HG03354 (cell line): ENCODE measurements around the gene FAM25G.

Source experiments
- ATAC-seq: cut with Tn5 transposase; IDR thresholded peaks from one replicate; pipeline ENCODE4 v1.9.1; 2021; ENCODE audit warnings: mild to moderate bottlenecking; ENCODE audit not compliant: unreplicated experiment, poor library complexity, severe bottlenecking

Gene FAM25G

DNA sequence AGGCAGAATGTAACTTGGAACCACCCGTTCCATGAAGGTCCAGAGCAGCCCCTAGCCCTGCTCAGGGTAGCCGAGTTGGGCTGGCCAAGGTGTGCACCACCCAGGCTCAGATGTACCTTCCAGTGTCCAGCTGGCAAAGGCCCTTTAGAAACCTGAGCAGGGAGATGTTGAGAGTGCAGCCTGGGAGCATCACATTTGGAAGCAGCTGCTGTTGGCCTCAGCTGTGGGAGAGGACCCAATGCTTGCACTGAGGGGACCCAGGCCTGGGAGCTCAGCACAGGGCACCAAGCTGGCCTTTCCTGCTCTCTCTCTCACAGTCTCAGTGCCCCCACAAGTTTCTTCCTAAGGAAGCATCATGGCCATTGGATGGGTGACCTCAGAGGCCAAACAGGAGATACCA lies 41.1 kb downstream of the FAM25G start:
- ATAC-seq = no peak

DNA sequence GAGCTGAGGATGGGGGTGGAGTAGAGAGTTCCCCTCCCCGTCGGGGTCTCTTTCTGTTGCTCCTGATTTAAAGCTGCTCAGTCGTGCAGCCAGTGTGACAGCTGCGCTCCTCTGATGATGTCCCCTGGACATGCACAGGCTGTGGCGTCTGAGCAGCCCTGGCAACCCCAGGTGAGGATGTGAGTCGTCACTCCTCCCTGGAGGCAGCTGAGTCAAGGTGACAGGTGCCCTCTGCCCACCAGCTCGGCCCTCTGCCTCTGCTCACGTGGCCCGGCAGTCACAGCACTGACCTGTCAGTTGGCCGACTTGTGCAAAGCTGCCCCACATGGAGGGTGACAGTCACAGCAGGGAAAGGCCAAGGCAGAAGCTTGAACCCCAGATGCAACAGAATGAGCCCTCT lies 41.5 kb downstream of the FAM25G start:
- ATAC-seq = no peak

- no peak for ATAC-seq
Measured at GRCh38 chr10:47449102-47449978, 42.2 kb downstream of the FAM25G start.

- ATAC-seq = no peak
Measured at GRCh38 chr10:47447705-47448104, 43.8 kb downstream of the FAM25G start.

DNA sequence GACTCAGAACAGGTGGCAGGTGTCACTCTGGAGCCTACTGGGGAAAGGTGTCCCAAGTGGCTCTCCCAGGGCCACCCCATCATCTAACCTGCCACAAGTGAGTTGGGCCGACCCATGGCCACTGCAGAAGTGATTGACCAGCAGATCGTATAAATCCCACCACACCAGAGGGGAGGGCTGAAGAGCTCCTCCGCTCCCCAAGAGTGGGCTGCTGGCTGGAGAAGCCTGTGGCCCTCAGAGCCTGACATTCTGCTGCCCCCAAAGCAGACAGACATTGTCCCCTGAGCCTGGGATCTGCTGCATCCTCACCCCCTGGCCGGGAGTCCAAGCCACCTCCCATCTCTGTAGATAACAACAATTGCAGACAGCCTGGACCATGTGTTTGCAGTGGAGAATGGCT lies 44.3 kb downstream of the FAM25G start:
- no peak for ATAC-seq

GRCh38 chr10:47445720-47446119 lies 45.8 kb downstream of the FAM25G start:
- ATAC-seq = no peak

GRCh38 chr10:47444047-47444446 lies 47.5 kb downstream of the FAM25G start:
- ATAC-seq = no peak

GRCh38 chr10:47443145-47443544 lies 48.4 kb downstream of the FAM25G start:
- ATAC-seq = no peak

DNA sequence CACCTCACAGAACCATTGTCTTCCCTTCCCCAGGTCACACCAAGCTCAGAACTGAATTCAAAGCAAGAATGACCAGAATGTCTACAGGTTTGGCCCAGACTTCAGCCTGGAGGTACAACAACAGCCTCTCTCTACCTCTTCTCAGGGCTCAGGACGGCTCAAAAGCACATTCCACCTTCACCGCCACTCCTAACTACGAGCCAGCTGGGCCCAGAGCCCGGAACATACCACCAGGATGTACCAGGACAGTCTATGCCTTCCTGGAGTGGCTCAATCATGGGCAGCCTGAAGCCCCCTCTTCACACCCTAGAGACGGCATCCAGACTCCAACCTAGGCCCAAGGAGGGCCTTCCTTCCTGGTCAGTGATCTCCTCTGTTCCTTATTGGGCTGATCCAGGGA lies 49.1 kb downstream of the FAM25G start:
- no peak for ATAC-seq

GRCh38 chr10:47441938-47442337 lies 49.6 kb downstream of the FAM25G start:
- no peak for ATAC-seq

DNA sequence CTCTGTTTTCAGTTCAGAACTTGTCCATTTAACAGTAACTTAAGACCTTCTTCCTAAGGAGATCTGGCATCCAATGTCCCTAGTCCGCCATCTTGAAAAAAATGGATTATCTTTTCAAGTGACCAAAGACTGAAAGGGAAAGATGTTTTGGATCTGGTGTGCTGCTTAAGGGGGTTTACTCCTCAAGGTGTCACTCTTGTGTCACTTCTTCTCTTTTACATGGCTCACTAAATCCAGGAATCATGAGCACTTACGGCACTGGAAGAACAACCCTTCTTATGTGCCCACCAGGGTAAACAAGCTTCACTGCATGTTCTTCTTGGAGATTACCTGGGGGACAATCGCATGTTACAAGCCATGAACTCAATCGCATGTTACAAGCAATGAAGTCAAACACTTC lies 51.3 kb downstream of the FAM25G start:
- ATAC-seq = no peak

DNA sequence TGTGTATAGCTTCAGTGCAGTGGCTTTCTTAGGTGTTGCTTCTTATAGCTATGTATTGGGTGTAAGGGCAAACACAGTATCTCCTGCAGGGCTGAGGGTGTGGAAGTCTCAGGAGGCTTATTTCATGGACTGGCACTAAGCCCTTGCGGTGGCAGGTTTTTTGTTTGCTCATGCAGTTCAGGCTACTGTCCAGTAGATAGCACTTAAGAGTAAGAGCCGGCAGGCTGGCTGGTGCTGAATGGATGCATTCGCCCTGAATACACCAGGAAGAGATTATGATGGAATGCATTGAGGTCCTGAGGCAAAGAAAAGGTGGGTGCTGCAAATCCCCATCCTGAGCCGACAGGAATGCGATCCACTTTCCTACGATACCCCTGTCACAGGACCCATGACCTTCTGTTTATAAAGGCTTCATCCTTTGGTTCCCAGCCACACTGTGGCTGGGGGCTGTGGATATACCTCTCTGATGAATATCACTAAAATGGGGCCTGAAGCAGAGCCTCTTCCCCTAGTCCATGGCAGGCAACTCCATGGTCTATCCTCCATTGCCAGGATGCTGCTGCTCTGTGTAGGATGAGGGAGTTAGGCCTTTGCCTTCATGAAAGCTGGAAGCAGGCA lies 52.5 kb downstream of the FAM25G start:
- no peak for ATAC-seq
